ENCODE measurements around the gene MTMR3. TPM values are rescaled to one million over a fixed set of nuclear protein-coding genes. Genes with fewer than 3 reads are reported as not detected.

The MTMR3 gene
- total RNA-seq, 1 experiment from 2014 or later = 13.0 TPM

- DNase-seq (ENCODE audit: low read depth) = no peak
These were observed 12.4 kb upstream of the MTMR3 start for GRCh38 chr22:29870574-29870973.

GRCh38 chr22:29871684-29872083 is 11.3 kb upstream of the MTMR3 start:
- DNase-seq (ENCODE audit: low read depth) = no peak

GRCh38 chr22:29872144-29872893 is 10.7 kb upstream of the MTMR3 start:
- DNase-seq (ENCODE audit: low read depth) = no peak

GRCh38 chr22:29872989-29873388 is 10.0 kb upstream of the MTMR3 start:
- no peak for DNase-seq (ENCODE audit: low read depth)

GRCh38 chr22:29873943-29874342 is 9.0 kb upstream of the MTMR3 start:
- peak; percentile 14 for DNase-seq (ENCODE audit: low read depth)

- peak; percentile 53 for DNase-seq (ENCODE audit: low read depth)
These were observed 5.4 kb upstream of the MTMR3 start for GRCh38 chr22:29877620-29878019.

GRCh38 chr22:29879753-29880152 is 3.2 kb upstream of the MTMR3 start:
- peak; percentile 19 for DNase-seq (ENCODE audit: low read depth)

- DNase-seq (ENCODE audit: low read depth) = no peak
These were observed 294 bp upstream of the MTMR3 start for GRCh38 chr22:29882716-29883044.

GRCh38 chr22:29883775-29884097 is 762 bp downstream of the MTMR3 start:
- DNase-seq (ENCODE audit: low read depth) = no peak

- no peak for DNase-seq (ENCODE audit: low read depth)
These were observed 2.6 kb downstream of the MTMR3 start for GRCh38 chr22:29885610-29886009.

- DNase-seq (ENCODE audit: low read depth) = no peak
These were observed 3.6 kb downstream of the MTMR3 start for GRCh38 chr22:29886596-29886995.

- DNase-seq (ENCODE audit: low read depth) = no peak
These were observed 4.4 kb downstream of the MTMR3 start for GRCh38 chr22:29887358-29887757.

- DNase-seq (ENCODE audit: low read depth) = no peak
These were observed 7.8 kb downstream of the MTMR3 start for GRCh38 chr22:29890760-29891159.

GRCh38 chr22:29892315-29893156 is 9.6 kb downstream of the MTMR3 start:
- DNase-seq (ENCODE audit: low read depth) = no peak

- no peak for DNase-seq (ENCODE audit: low read depth)
These were observed 18.4 kb downstream of the MTMR3 start for GRCh38 chr22:29901354-29901753.

- no peak for DNase-seq (ENCODE audit: low read depth)
These were observed 20.4 kb downstream of the MTMR3 start for GRCh38 chr22:29903371-29903770.

- DNase-seq (ENCODE audit: low read depth) = no peak
These were observed 21.0 kb downstream of the MTMR3 start for GRCh38 chr22:29904020-29904419.

GRCh38 chr22:29907753-29908515 is 25.0 kb downstream of the MTMR3 start:
- peak; percentile 94 for DNase-seq (ENCODE audit: low read depth)

GRCh38 chr22:29912141-29912540 is 29.2 kb downstream of the MTMR3 start:
- DNase-seq (ENCODE audit: low read depth) = no peak

- DNase-seq (ENCODE audit: low read depth) = peak; percentile 81
These were observed 29.8 kb downstream of the MTMR3 start for GRCh38 chr22:29912605-29913398.

GRCh38 chr22:29914165-29914564 is 31.2 kb downstream of the MTMR3 start:
- peak; percentile 53 for DNase-seq (ENCODE audit: low read depth)
